ENCODE measurements around the gene FAM47B.

DNA sequence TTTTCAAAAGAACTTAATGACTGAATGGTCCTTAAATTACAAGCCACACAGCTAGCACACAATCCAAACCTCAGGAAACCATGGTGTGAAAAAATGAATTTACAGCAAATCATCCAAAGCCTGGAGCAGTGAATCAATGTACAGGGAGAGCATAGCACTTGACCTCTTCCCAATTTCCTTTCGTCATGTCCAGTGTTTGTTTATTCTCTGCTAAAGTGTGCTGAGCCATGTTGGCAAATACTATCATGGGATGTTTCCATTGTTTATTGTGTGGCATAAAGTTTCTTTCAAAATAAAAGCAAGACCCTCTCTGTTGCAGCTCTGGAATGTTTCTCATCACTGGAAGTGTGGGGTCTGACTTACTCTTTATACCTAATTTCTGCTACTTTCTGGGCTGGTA lies 25.4 kb upstream of the FAM47B start:
- no peak for TF ChIP-seq POLR2A (IDR thresholded peaks at IDR 0.05; ENCODE audit: low read length)
- TF ChIP-seq GATA1 (IDR thresholded peaks at IDR 0.05; ENCODE audit: low read depth, low read length), result no peak

All from erythroblast (primary cell).